ENCODE measurements around the gene PRKG1.

The PRKG1 gene

GRCh38 chr10:51291961-51292360 lies 217.7 kb downstream of the PRKG1 start:
- no peaks in the 10 kb centered on the region for H3K9me3 ChIP-seq (replicated peaks; ENCODE audit: low read length)
- no peaks in the 10 kb centered on the region for H3K27me3 ChIP-seq (ENCODE audit: control insufficient read depth, insufficient read depth, low read length)
- H3K4me3 ChIP-seq (ENCODE audit: low read length) = no peak overlapping the region
- H3K36me3 ChIP-seq (ENCODE audit: insufficient read depth, low read length) = no peaks in the 10 kb centered on the region
- peaks cover under 1% of the 10 kb centered on the region for H3K4me1 ChIP-seq (ENCODE audit: control insufficient read depth, insufficient read depth, low read length)
- no peak overlapping the region for H3K9ac ChIP-seq (ENCODE audit: low read depth, low read length)
- H3K4me2 ChIP-seq (ENCODE audit: low read length) = no peak overlapping the region

GRCh38 chr10:51297438-51297837 lies 223.2 kb downstream of the PRKG1 start:
- H3K4me3 ChIP-seq (ENCODE audit: low read length) = no peak overlapping the region
- H3K36me3 ChIP-seq (ENCODE audit: insufficient read depth, low read length) = no peaks in the 10 kb centered on the region
- H3K27me3 ChIP-seq (ENCODE audit: control insufficient read depth, insufficient read depth, low read length) = no peaks in the 10 kb centered on the region
- H3K9ac ChIP-seq (ENCODE audit: low read depth, low read length) = no peak overlapping the region
- H3K4me1 ChIP-seq (ENCODE audit: control insufficient read depth, insufficient read depth, low read length) = peaks cover 18% of the 10 kb centered on the region
- no peak overlapping the region for H3K4me2 ChIP-seq (ENCODE audit: low read length)
- no peaks in the 10 kb centered on the region for H3K9me3 ChIP-seq (replicated peaks; ENCODE audit: low read length)

GRCh38 chr10:51300617-51301304 lies 226.5 kb downstream of the PRKG1 start:
- H3K9me3 ChIP-seq (replicated peaks; ENCODE audit: low read length) = no peaks in the 10 kb centered on the region
- no peaks in the 10 kb centered on the region for H3K36me3 ChIP-seq (ENCODE audit: insufficient read depth, low read length)
- H3K4me1 ChIP-seq (ENCODE audit: control insufficient read depth, insufficient read depth, low read length) = peaks cover 25% of the 10 kb centered on the region
- no peaks in the 10 kb centered on the region for H3K27me3 ChIP-seq (ENCODE audit: control insufficient read depth, insufficient read depth, low read length)
- no peak overlapping the region for H3K4me3 ChIP-seq (ENCODE audit: low read length)
- H3K4me2 ChIP-seq (ENCODE audit: low read length) = no peak overlapping the region
- H3K9ac ChIP-seq (ENCODE audit: low read depth, low read length) = no peak overlapping the region

DNA sequence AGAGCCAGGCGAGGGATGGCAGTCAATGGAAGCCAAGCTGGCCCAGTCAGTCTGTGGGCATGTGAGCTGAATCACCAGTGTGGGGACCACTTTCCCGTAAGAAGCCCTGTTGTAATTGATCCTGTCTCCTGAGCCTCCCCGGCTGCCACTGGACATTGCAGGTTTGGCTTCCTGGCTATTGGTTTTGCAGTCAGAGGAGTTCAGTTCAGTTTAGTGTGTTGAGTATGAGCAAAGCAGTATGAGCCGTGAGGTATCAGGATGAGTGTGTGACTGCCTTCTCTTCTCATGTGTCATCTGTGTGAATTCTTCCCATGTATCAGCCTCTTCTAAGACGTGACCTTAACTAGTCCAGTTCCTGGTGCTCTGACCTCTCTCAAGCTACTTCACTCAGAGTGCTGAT lies 227.4 kb downstream of the PRKG1 start:
- no peak overlapping the region for H3K9ac ChIP-seq (ENCODE audit: low read depth, low read length)
- no peaks in the 10 kb centered on the region for H3K36me3 ChIP-seq (ENCODE audit: insufficient read depth, low read length)
- H3K4me1 ChIP-seq (ENCODE audit: control insufficient read depth, insufficient read depth, low read length) = peaks cover 25% of the 10 kb centered on the region
- no peaks in the 10 kb centered on the region for H3K27me3 ChIP-seq (ENCODE audit: control insufficient read depth, insufficient read depth, low read length)
- no peak overlapping the region for H3K4me2 ChIP-seq (ENCODE audit: low read length)
- no peak overlapping the region for H3K4me3 ChIP-seq (ENCODE audit: low read length)
- no peaks in the 10 kb centered on the region for H3K9me3 ChIP-seq (replicated peaks; ENCODE audit: low read length)

DNA sequence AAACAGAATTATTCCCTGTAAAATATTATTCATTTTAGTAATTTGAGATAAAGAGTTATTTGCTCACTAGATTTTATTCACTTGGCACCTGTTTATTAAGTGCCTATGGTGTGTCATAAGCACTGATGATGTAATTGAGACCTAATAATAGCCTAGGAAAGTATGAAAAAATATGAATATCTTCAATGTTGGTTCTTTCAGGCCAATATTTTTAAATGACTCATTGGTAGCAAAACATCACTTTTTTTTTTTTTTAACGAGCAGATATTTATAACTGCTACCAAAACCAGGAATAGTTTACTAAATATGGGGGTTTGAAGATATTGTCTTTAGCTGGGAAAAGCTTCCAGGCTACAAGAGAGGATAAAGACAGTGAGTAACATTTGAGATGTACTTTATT lies 228.0 kb downstream of the PRKG1 start:
- peaks cover 20% of the 10 kb centered on the region for H3K4me1 ChIP-seq (ENCODE audit: control insufficient read depth, insufficient read depth, low read length)
- no peak overlapping the region for H3K4me3 ChIP-seq (ENCODE audit: low read length)
- H3K9ac ChIP-seq (ENCODE audit: low read depth, low read length) = peak overlapping the region; percentile 14
- H3K36me3 ChIP-seq (ENCODE audit: insufficient read depth, low read length) = no peaks in the 10 kb centered on the region
- no peak overlapping the region for H3K4me2 ChIP-seq (ENCODE audit: low read length)
- H3K27me3 ChIP-seq (ENCODE audit: control insufficient read depth, insufficient read depth, low read length) = no peaks in the 10 kb centered on the region
- H3K9me3 ChIP-seq (replicated peaks; ENCODE audit: low read length) = no peaks in the 10 kb centered on the region

DNA sequence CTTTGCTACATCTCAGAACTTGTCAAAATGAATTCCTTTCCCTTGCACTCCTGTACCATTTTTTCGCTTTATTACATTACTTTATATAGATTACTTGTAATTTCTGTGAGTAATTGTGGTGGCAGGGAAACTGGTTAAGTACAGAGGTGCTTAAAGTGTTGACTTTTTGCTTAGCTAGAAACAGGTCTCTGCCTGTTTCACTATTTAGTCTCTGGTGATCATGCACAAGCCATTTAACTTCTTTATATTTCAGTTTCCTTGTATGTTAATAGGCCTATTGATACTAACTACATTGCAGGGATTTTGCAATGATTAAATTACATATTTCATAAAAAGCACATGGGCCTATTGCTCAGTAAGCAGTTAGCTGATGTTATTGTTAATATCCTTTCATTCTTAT lies 233.8 kb downstream of the PRKG1 start:
- Histone ChIP-seq H3K4me2 (ENCODE audit: low read length) (no peak overlapping the region), H3K36me3 (ENCODE audit: insufficient read depth, low read length) (no peaks in the 10 kb centered on the region), H3K4me1 (ENCODE audit: control insufficient read depth, insufficient read depth, low read length) (no peaks in the 10 kb centered on the region), H3K9ac (ENCODE audit: low read depth, low read length) (no peak overlapping the region), H3K27me3 (ENCODE audit: control insufficient read depth, insufficient read depth, low read length) (no peaks in the 10 kb centered on the region), H3K9me3 (replicated peaks; ENCODE audit: low read length) (no peaks in the 10 kb centered on the region), H3K4me3 (ENCODE audit: low read length) (no peak overlapping the region)

DNA sequence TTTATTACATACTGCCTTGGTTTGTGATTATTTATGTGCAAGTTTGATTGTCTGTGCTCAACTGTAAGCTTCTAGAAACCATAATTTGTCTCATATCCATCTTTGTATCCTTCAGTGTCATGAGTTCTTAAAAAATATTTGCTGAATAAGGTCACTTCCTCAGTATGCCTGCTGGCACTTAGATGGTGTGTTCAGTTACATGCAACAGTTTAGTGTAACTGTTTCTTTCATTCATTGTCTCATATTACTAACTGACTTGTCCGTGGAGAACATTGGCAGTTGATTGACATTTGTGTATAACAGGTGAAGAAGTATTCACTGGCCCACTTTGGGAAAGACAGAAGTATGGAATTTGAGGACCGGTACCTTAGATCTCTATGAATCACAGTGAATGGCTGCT lies 236.9 kb downstream of the PRKG1 start:
- Histone ChIP-seq H3K9ac (ENCODE audit: low read depth, low read length) (no peak overlapping the region), H3K4me2 (ENCODE audit: low read length) (no peak overlapping the region), H3K36me3 (ENCODE audit: insufficient read depth, low read length) (no peaks in the 10 kb centered on the region), H3K27me3 (ENCODE audit: control insufficient read depth, insufficient read depth, low read length) (no peaks in the 10 kb centered on the region), H3K9me3 (replicated peaks; ENCODE audit: low read length) (no peaks in the 10 kb centered on the region), H3K4me1 (ENCODE audit: control insufficient read depth, insufficient read depth, low read length) (peaks cover 8% of the 10 kb centered on the region), H3K4me3 (ENCODE audit: low read length) (no peak overlapping the region)

DNA sequence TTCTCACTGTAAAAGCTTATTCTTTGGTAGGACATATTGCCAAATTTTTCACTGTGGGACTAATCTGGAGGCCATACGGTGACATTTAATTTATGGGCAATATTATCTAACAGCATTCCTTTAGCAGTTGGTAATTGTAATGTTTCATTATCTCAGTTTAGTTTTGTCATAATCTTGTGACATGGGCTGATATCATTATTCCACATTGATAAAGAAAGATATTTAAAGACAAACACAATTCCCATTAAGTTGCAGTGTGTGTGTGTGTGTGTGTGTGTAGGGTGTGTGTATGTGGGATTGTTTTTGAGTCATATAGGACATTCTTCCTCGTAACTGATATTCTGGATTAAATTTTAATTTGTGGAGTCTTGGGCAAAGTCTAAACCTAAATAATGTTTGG lies 238.5 kb downstream of the PRKG1 start:
- Histone ChIP-seq H3K4me3 (ENCODE audit: low read length) (no peak overlapping the region), H3K9me3 (replicated peaks; ENCODE audit: low read length) (no peaks in the 10 kb centered on the region), H3K27me3 (ENCODE audit: control insufficient read depth, insufficient read depth, low read length) (no peaks in the 10 kb centered on the region), H3K36me3 (ENCODE audit: insufficient read depth, low read length) (no peaks in the 10 kb centered on the region), H3K9ac (ENCODE audit: low read depth, low read length) (no peak overlapping the region), H3K4me2 (ENCODE audit: low read length) (no peak overlapping the region), H3K4me1 (ENCODE audit: control insufficient read depth, insufficient read depth, low read length) (peaks cover 8% of the 10 kb centered on the region)

DNA sequence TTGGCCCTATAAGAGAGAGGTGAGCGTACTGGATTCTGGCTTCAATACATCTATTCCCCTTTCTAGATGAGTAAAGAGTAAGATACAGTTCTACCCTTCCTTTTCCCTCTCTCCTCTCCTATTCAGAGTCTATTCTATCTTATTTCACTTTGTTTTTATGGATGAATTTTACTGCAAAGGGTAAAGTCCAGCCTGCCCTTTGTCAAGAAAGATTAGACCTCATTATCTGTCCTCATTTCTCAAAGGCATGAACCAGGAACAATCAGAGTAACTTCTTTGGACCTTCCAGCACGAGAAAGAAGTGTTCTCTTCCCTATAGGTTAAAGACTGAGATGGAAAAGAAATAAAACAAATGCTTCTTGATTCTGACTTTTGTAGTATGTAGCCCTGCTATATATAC lies 239.0 kb downstream of the PRKG1 start:
- Histone ChIP-seq H3K4me1 (ENCODE audit: control insufficient read depth, insufficient read depth, low read length) (peaks cover 8% of the 10 kb centered on the region), H3K27me3 (ENCODE audit: control insufficient read depth, insufficient read depth, low read length) (no peaks in the 10 kb centered on the region), H3K4me3 (ENCODE audit: low read length) (no peak overlapping the region), H3K9me3 (replicated peaks; ENCODE audit: low read length) (no peaks in the 10 kb centered on the region), H3K9ac (ENCODE audit: low read depth, low read length) (no peak overlapping the region), H3K4me2 (ENCODE audit: low read length) (no peak overlapping the region), H3K36me3 (ENCODE audit: insufficient read depth, low read length) (no peaks in the 10 kb centered on the region)

DNA sequence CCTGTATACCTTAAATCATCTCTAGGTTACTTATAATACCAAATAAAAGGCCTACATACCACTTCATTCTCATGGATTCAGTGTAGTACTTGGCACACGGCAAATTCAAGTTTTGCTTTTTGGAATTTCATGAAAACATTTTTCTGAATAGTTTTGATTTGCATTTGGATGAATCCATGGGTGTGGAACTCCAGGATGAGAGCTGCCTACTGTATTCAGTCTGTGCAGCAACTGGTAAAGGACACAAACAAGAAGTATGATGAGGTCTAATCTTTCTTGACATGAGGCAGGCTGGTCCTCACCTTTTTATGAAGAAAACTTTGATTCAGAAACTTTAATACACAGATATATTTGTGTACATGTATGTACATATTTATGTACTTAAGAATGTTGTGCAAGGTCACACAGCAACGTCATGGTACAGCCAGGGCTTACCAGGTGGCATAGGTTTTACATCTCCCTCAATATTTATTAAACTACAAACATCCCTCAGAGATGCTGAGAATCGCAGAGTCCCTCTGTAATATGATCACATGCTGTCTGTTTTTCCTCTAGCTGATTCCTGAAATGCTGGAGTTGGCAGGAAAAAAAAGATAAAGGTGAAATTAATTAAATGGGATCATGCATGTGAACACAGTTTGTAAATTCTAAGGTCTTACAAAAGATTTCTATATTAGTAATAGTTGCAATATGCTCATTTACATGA lies 239.6 kb downstream of the PRKG1 start:
- Histone ChIP-seq H3K4me1 (ENCODE audit: control insufficient read depth, insufficient read depth, low read length) (peaks cover 8% of the 10 kb centered on the region), H3K27me3 (ENCODE audit: control insufficient read depth, insufficient read depth, low read length) (no peaks in the 10 kb centered on the region), H3K9ac (ENCODE audit: low read depth, low read length) (no peak overlapping the region), H3K36me3 (ENCODE audit: insufficient read depth, low read length) (no peaks in the 10 kb centered on the region), H3K9me3 (replicated peaks; ENCODE audit: low read length) (no peaks in the 10 kb centered on the region), H3K4me3 (ENCODE audit: low read length) (no peak overlapping the region), H3K4me2 (ENCODE audit: low read length) (no peak overlapping the region)

GRCh38 chr10:51314481-51314880 lies 240.2 kb downstream of the PRKG1 start:
- Histone ChIP-seq H3K4me2 (ENCODE audit: low read length) (no peak overlapping the region), H3K9ac (ENCODE audit: low read depth, low read length) (no peak overlapping the region), H3K4me1 (ENCODE audit: control insufficient read depth, insufficient read depth, low read length) (peaks cover 8% of the 10 kb centered on the region), H3K27me3 (ENCODE audit: control insufficient read depth, insufficient read depth, low read length) (no peaks in the 10 kb centered on the region), H3K9me3 (replicated peaks; ENCODE audit: low read length) (no peaks in the 10 kb centered on the region), H3K36me3 (ENCODE audit: insufficient read depth, low read length) (no peaks in the 10 kb centered on the region), H3K4me3 (ENCODE audit: low read length) (no peak overlapping the region)

All from skeletal muscle satellite cell (primary cell).